H9 (cell line): Measurements from ENCODE around the gene R3HCC1L. TPM values are rescaled to one million over a fixed set of nuclear protein-coding genes. Genes with fewer than 3 reads are reported as not detected.

ENCODE experiments used
- DNase-seq: peaks from one replicate; pipeline ENCODE4 v3.0.0-alpha.2; 2017
- H2AFZ ChIP-seq: one replicate; pipeline ENCODE4 v1.6.1; 2013; ENCODE audit warnings: mild to moderate bottlenecking, low read length, control low read depth, moderate library complexity
- H2AK5ac ChIP-seq: 2 replicates; pipeline ENCODE4 v1.6.1; 2013; ENCODE audit warnings: low read length, control low read depth, mixed read lengths; ENCODE audit not compliant: insufficient read length
- H2BK120ac ChIP-seq: one replicate; pipeline ENCODE4 v1.6.1; 2013; ENCODE audit warnings: low read depth, mild to moderate bottlenecking, low read length, control low read depth, inconsistent platforms; ENCODE audit not compliant: poor library complexity, severe bottlenecking
- H2BK12ac ChIP-seq: 2 replicates; pipeline ENCODE4 v1.6.1; 2013; ENCODE audit warnings: low read length, control low read depth, mixed read lengths, low read depth; ENCODE audit not compliant: insufficient read length
- H2BK15ac ChIP-seq: 2 replicates; pipeline ENCODE4 v1.6.1; 2013; ENCODE audit warnings: low read depth, low read length, control low read depth
- H2BK20ac ChIP-seq: one replicate; pipeline ENCODE4 v1.6.1; 2013; ENCODE audit warnings: low read depth, mild to moderate bottlenecking, low read length, control low read depth, inconsistent platforms; ENCODE audit not compliant: poor library complexity, severe bottlenecking
- H2BK5ac ChIP-seq: 2 replicates; pipeline ENCODE4 v1.6.1; 2013; ENCODE audit warnings: low read length, control low read depth, mixed read lengths; ENCODE audit not compliant: insufficient read length
- H3K14ac ChIP-seq: 2 replicates; pipeline ENCODE4 v1.6.1; 2013; ENCODE audit warnings: low read length, control low read depth; ENCODE audit not compliant: insufficient read depth
- H3K18ac ChIP-seq: 2 replicates; pipeline ENCODE4 v1.6.1; 2013; ENCODE audit warnings: low read depth, mild to moderate bottlenecking, mixed read lengths, low read length, control low read depth; ENCODE audit not compliant: insufficient read length
- H3K23ac ChIP-seq: 2 replicates; pipeline ENCODE4 v1.6.1; 2013; ENCODE audit warnings: low read length, control low read depth, mixed read lengths, low read depth; ENCODE audit not compliant: insufficient read length
- H3K23me2 ChIP-seq: 2 replicates; pipeline ENCODE4 v1.6.1; 2013; ENCODE audit warnings: low read depth, mild to moderate bottlenecking, mixed read lengths, low read length, control low read depth; ENCODE audit not compliant: insufficient read length, poor library complexity, severe bottlenecking
- H3K27ac ChIP-seq: 2 replicates; pipeline ENCODE4 v1.5.1; 2013; ENCODE audit warnings: low read length, control low read depth, mixed read lengths, low read depth; ENCODE audit not compliant: insufficient read length
- H3K27me3 ChIP-seq: 2 replicates; pipeline ENCODE4 v1.6.1; 2013; ENCODE audit warnings: low read length, control low read depth, inconsistent platforms; ENCODE audit not compliant: insufficient read depth
- H3K4ac ChIP-seq: 2 replicates; pipeline ENCODE4 v1.6.1; 2013; ENCODE audit warnings: low read depth, mild to moderate bottlenecking, control low read depth, inconsistent platforms, low read length, moderate library complexity
- H3K4me1 ChIP-seq: 2 replicates; pipeline ENCODE4 v1.6.1; 2013; ENCODE audit warnings: low read length, control low read depth, inconsistent platforms; ENCODE audit not compliant: insufficient read depth
- H3K4me2 ChIP-seq: 2 replicates; pipeline ENCODE4 v1.6.1; 2013; ENCODE audit warnings: low read length, control low read depth, mixed read lengths; ENCODE audit not compliant: insufficient read length, insufficient read depth
- H3K56ac ChIP-seq: 2 replicates; pipeline ENCODE4 v1.6.1; 2013; ENCODE audit warnings: low read depth, mild to moderate bottlenecking, mixed read lengths, low read length, control low read depth; ENCODE audit not compliant: insufficient read length
- H3K79me1 ChIP-seq: 2 replicates; pipeline ENCODE4 v1.6.1; 2013; ENCODE audit warnings: low read depth, mild to moderate bottlenecking, moderate library complexity, low read length, control low read depth, inconsistent platforms; ENCODE audit not compliant: insufficient read depth, poor library complexity, severe bottlenecking
- H3K79me2 ChIP-seq: 2 replicates; pipeline ENCODE4 v1.6.1; 2013; ENCODE audit warnings: low read length, control low read depth, inconsistent platforms; ENCODE audit not compliant: insufficient read depth
- H3K9ac ChIP-seq: 2 replicates; pipeline ENCODE4 v1.6.1; 2013; ENCODE audit warnings: low read length, control low read depth, mixed read lengths; ENCODE audit not compliant: insufficient read length; ENCODE audit errors: extremely low read depth
- H3K9me3 ChIP-seq: one replicate; pipeline ENCODE4 v1.6.1; 2013; ENCODE audit warnings: low read depth, low read length, inconsistent platforms; ENCODE audit not compliant: control insufficient read depth
- H3T11ph ChIP-seq: one replicate; pipeline ENCODE4 v1.6.1; 2013; ENCODE audit warnings: mild to moderate bottlenecking, low read length, control low read depth, inconsistent platforms
- H4K20me1 ChIP-seq: one replicate; pipeline ENCODE4 v1.6.1; 2013; ENCODE audit not compliant: control insufficient read depth, insufficient read length, insufficient read depth
- H4K5ac ChIP-seq: 2 replicates; pipeline ENCODE4 v1.6.1; 2013; ENCODE audit warnings: low read depth, mild to moderate bottlenecking, mixed read lengths, low read length, control low read depth; ENCODE audit not compliant: insufficient read length
- H4K8ac ChIP-seq: replicated peaks from 2 replicates; pipeline ENCODE4 v1.6.1; 2013; ENCODE audit warnings: low read length, control low read depth, mixed read lengths, low read depth; ENCODE audit not compliant: insufficient read length
- H4K91ac ChIP-seq: 2 replicates; pipeline ENCODE4 v1.6.1; 2013; ENCODE audit warnings: low read depth, mild to moderate bottlenecking, moderate library complexity, mixed read lengths, low read length, control low read depth; ENCODE audit not compliant: insufficient read length
- H3K27ac Mint-ChIP-seq, 3 experiments: 2 replicates in 2 of 3; 3 replicates in 1 of 3; pipeline ENCODE4 v1.8.0; 2020 to 2021; ENCODE audit warnings: mixed read lengths in 3 of 3, mild to moderate bottlenecking in 1 of 3, moderate library complexity in 1 of 3
- H3K27me3 Mint-ChIP-seq: 2 replicates; pipeline ENCODE4 v1.8.0; 2021; ENCODE audit warnings: low read depth, mild to moderate bottlenecking, moderate library complexity, mixed read lengths
- H3K36me3 Mint-ChIP-seq, 3 experiments: 2 replicates in 2 of 3; 3 replicates in 1 of 3; pipeline ENCODE4 v1.8.0; 2020 to 2021; ENCODE audit warnings: low read depth in 3 of 3, mixed read lengths in 3 of 3; ENCODE audit not compliant: insufficient read depth in 1 of 3
- H3K4me1 Mint-ChIP-seq, 2 experiments: 2 replicates each; pipeline ENCODE4 v1.8.0; 2020; ENCODE audit warnings: mixed read lengths in 2 of 2
- H3K4me3 Mint-ChIP-seq, 2 experiments: 2 replicates in 1 of 2; 3 replicates in 1 of 2; pipeline ENCODE4 v1.8.0; 2020 to 2021; ENCODE audit warnings: mild to moderate bottlenecking in 2 of 2, mixed read lengths in 2 of 2, moderate library complexity in 1 of 2
- H3K9me3 Mint-ChIP-seq, 2 experiments: 2 replicates in 1 of 2; 3 replicates in 1 of 2; pipeline ENCODE4 v1.8.0; 2020; ENCODE audit warnings: mild to moderate bottlenecking in 2 of 2, mixed read lengths in 2 of 2, moderate library complexity in 1 of 2
- WGBS: extraction: QIAGEN DNeasy Blood & Tissue Kit; methylation state at CpG from one replicate; pipeline ENCODE4 v1.1.7; 2013; ENCODE audit warnings: missing lambda C conversion rate, low lambda C conversion rate, mixed read lengths; ENCODE audit not compliant: insufficient read length; ENCODE audit errors: extremely low coverage; 5-methylcytosine and 5-hydroxymethylcytosine counted together
- total RNA-seq: library from RNA; stranded (reverse); gene quantifications from 2 replicates; pipeline ENCODE4 v1.2.1, GENCODE V29; 2021
- TF ChIP-seq, protein P1 (sequence below): fragments of 200-600 bp; sonication (generic); conservative IDR thresholded peaks from 3 replicates; pipeline ENCODE4 v1.8.0; 2021; ENCODE audit warnings: antibody characterized with exemption, mild to moderate bottlenecking

The R3HCC1L gene
- total RNA-seq, 1 experiment from 2014 or later, result 18.5 TPM

DNA sequence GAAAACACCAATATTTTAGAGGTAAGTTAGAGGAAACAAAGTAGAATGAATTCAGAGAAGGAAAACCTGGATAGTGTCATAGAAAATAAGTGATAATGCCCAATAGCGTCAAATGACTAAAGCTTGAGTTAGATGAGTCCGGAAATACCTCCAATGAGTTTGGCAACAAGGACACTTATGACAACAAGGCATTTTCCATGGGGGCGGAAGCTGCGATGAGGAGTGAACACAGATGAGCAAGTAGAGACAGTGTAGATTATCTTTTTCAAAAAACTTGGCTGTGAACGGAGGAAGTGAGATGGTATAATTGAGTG, 383 bp upstream of the R3HCC1L start:
- Histone ChIP-seq H4K8ac (no peak overlapping the region), H3K23ac (no peak overlapping the region), H3K18ac (no peak overlapping the region), H2BK5ac (no peak overlapping the region), H4K20me1 (no peaks in the 10 kb centered on the region), H4K5ac (no peak overlapping the region), H3K9ac (no peak overlapping the region), H3K4ac (no peak overlapping the region), H2BK120ac (no peak overlapping the region), H3K4me1 (no peaks in the 10 kb centered on the region; the same call in 1 of the 2 replicates), H3K56ac (no peak overlapping the region), H2BK20ac (no peak overlapping the region), H2AK5ac (no peak overlapping the region), H3K27ac (no peak overlapping the region), H2BK15ac (no peak overlapping the region), H3K14ac (no peak overlapping the region), H3K4me2 (peak overlapping the region; percentile 77), H3K27me3 (no peaks in the 10 kb centered on the region), H3T11ph (no peak overlapping the region), H2BK12ac (no peak overlapping the region), H3K9me3 (no peaks in the 10 kb centered on the region), H3K79me2 (peaks cover 4% of the 10 kb centered on the region; the same call in 1 of the 2 replicates), H2AFZ (no peak overlapping the region), H4K91ac (no peak overlapping the region), H3K23me2 (peaks cover 3% of the 10 kb centered on the region), H3K79me1 (no peaks in the 10 kb centered on the region)
- peaks cover 18 to 20% of the 10 kb centered on the region in 2 experiments for H3K4me1 Mint-ChIP-seq
- H3K9me3 Mint-ChIP-seq, result peaks cover 12 to 19% of the 10 kb centered on the region in 2 experiments
- H3K27ac Mint-ChIP-seq, result peak overlapping the region in 1 of 3 experiments; percentile 98; a peak in 2 of 7 replicates
- TF ChIP-seq, protein P1, sequence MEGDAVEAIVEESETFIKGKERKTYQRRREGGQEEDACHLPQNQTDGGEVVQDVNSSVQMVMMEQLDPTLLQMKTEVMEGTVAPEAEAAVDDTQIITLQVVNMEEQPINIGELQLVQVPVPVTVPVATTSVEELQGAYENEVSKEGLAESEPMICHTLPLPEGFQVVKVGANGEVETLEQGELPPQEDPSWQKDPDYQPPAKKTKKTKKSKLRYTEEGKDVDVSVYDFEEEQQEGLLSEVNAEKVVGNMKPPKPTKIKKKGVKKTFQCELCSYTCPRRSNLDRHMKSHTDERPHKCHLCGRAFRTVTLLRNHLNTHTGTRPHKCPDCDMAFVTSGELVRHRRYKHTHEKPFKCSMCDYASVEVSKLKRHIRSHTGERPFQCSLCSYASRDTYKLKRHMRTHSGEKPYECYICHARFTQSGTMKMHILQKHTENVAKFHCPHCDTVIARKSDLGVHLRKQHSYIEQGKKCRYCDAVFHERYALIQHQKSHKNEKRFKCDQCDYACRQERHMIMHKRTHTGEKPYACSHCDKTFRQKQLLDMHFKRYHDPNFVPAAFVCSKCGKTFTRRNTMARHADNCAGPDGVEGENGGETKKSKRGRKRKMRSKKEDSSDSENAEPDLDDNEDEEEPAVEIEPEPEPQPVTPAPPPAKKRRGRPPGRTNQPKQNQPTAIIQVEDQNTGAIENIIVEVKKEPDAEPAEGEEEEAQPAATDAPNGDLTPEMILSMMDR, result no peak
- H3K4me3 Mint-ChIP-seq, result peak overlapping the region; percentile 88 to 93
- DNase-seq, result no peak
- WGBS, result no CpG with 5 or more reads among the region's 5 CpGs
- no peaks in the 10 kb centered on the region; the same call in 1 of the 2 replicates for H3K27me3 Mint-ChIP-seq
- peaks cover 8 to 12% (median 8%) of the 10 kb centered on the region in 3 experiments for H3K36me3 Mint-ChIP-seq
